Tongue (tissue), 2 donors: Measurements from ENCODE around the gene HEATR3. TPM values are rescaled to one million over a fixed set of nuclear protein-coding genes. Genes with fewer than 3 reads are reported as not detected.

Source experiments
- DNase-seq: peaks from one replicate; pipeline ENCODE4 v3.0.0-alpha.2; 2015
- total RNA-seq: library from RNA; depleted of rRNA; stranded (reverse); fragments of >200 nt; gene quantifications from one replicate; pipeline ENCODE4 v1.2.3, GENCODE V29; 2014

The HEATR3 gene, protein sequence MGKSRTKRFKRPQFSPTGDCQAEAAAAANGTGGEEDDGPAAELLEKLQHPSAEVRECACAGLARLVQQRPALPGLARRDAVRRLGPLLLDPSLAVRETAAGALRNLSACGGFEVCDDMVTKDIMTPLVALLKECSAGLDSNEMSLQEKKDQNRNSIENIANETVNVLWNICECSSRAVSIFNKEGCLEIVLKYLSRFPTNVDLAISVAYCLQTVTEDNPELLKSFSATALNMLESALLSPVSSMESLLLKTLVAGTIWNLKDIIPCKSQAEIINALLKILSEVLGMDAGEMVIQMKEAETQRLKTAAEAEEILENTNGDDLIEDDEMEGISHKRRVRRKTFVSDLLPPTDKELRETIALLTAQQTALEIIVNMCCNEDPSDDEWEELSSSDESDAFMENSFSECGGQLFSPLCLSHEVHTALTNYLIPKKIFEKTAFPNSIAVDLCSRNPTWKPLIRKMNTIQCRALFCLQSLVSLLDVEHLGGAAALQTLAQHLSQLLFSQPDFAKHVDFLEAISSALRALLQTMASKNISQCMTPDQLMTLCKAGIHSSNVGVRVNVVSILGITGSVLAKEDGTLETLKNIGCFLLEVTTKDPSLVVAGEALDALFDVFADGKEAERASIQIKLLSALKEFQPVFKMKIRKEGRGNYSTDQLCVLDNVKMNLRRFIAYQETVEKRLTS
- total RNA-seq = 20.2 TPM

DNA sequence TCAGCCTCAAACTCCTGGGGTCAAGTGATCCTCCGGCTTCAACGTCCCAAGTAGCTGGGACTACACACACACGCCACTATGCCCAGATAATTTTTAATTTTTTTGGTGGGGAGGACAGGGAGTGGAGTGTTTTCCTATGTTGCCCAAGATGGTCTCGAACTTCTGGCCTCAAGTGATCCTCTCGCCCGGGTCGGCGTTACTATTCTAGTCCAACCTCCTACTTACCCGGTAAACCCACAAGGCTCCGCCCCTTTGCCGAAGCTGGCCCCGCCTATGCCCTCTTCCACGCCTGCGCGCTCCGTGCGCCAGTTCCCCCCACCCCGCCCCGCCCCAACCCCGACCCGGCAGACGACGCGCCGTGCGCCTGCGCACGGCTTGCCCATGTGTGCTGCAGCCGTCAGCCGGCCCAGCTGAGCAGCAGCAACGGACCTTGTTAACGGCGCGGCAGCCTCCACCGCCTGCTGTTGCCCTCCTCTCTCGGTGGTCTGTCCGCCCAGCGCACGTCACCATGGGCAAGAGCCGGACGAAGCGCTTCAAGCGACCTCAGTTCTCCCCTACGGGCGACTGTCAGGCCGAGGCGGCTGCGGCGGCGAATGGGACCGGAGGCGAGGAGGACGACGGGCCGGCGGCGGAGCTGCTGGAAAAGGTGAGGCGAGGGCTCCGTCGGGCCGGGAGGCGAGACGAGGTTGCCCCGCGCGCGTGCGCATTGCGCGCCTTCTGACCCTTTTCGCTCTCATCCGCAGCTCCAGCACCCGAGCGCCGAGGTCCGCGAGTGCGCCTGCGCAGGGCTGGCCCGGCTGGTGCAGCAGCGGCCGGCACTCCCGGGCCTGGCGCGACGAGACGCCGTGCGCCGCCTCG is at the start of gene HEATR3:
TSS of gene HEATR3 (plus strand) at position 347 of the 858 bp plus-strand sequence. CDS start at position 509, 162 bp downstream.
- peak; percentile 96 for DNase-seq

DNA sequence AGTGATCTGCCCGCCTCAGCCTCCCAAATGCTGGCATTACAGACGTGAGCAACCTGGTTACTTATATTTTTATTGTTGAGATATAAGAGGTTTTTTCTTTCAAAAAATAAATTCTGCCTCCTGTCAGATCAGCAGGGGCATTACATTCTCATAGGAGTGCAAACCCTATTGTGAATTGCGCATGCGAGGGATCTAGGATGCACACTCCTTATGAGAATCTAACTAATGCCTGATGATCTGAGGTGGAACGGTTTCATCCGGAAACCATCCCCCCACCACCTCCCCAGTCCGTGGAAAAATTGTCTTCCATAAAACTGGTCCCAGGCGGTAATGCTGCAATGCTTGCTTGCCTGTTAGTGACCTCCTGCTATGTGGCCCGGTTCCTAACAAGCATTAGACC is 48.2 kb upstream of the HEATR3 start:
- no peak for DNase-seq

DNA sequence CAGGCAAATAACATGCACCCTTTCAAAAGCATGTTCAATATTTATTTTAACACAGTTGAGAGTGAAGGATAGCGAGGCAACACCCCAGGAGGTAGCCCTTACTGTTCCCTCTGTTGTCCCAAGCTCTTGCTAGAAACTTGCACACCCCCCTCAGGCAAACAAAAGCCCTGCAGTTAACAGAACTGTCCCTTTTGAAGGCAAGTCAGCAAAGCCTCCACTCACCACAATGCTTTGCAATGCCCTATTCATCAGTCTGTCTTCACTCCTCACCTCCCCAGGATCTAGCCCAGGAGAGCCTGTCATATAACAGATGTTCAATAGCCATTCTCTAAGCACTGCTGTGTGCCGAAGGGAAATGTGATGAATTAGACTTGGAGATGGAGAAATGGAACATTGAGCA is 44.2 kb upstream of the HEATR3 start:
- DNase-seq = no peak

DNA sequence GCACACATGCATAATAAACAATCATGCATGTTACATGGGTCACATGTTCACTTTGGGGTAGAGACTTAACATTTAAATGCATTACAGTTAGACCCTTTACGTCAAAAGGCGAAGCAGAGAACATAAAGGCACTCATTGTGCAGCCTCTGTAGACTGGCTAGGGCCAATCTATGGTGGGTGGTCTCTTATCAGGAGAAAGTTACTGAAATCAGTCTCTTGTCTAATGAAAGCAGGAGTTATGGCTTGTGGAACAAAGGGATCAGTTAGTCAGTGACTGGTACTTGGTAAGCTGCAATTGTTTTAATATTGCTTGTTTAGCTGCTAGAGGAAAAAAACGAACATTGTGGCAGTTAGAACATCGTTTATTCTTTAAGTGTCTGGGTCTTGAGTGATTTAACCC is 42.1 kb upstream of the HEATR3 start:
- DNase-seq = no peak

DNA sequence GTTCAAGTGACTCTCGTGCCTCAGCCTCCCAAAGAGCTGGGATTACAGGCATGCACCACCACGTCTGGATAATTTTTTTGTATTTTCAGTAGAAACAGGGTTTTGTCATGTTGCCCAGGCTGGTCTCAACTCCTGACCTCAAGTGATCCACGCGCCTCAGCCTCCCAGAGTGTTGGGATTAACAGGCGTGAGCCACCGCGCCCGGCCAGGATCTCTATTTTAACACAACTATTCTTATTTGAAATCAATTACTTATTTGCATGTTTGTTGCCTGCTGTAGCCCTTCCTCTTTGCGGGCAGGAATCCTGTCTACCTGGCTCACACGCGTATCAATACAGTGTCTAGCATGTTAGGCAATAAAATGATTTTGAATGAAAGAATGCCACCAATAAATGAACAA is 41.6 kb upstream of the HEATR3 start:
- no peak for DNase-seq

DNA sequence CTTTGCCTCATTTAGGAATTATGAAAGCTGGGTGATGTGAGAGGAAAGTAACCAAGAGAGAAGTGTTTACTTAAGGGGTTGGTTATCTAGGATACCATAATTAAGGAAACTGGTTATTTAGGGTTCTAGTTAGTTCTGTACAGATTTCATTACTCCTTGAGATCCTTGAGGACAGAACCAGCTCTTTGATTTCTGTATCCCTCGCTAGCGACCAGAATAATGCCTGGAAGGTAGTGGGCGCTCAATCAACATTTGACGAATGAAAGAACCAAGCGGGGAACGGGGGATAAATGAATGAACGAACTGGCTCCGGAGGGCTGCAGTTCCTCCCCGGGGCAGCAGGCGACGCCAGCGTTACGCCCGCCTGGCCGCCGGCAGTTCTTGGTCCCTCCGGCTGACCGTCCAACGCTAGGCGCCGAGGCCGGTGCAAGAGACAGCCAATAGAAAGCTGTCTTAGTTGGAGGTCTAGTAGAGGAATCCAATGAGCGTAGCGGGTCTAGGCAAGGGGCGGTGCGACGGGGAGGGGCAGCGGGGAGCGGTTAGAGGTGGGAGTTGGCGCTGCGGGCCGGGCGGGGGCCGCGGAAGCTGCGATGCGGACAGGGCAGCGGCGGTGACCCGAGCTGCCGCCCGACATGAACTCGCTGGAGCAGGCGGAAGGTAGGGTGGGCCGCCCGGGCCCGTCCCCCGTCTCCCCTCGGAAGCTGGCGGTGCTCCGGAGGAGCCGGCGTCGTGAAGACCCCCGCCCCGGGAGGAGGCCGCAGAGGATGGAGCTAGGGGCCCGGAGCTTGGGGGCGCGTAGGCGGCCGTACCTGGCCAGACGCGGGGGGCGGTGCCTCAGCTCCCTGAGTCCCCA is 40.9 kb upstream of the HEATR3 start, which contains the start of gene CNEP1R1:
TSS of gene CNEP1R1 (plus strand) at position 542 of the 853 bp plus-strand sequence. CDS start at position 633, 91 bp downstream.
- peak; percentile 99 for DNase-seq

DNA sequence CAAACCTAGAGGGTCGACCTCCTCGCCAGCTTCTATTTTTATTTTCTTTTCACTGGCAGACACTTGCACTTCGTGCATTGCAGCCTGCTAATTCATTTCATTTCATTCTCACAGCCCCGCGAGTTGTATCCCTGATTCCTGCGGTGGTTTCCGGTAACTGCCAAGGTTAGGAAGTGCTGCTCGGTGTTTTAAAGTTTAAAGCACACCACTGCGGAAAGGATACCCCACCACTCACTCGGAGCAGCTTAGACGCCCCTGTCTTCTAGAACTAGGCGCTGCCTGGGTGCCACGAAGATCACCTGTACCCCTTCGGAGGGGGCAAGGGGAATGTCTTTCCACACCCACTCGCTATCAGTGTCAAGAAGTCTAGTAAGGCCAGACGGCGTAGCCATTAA is 40.2 kb upstream of the HEATR3 start:
- no peak for DNase-seq

DNA sequence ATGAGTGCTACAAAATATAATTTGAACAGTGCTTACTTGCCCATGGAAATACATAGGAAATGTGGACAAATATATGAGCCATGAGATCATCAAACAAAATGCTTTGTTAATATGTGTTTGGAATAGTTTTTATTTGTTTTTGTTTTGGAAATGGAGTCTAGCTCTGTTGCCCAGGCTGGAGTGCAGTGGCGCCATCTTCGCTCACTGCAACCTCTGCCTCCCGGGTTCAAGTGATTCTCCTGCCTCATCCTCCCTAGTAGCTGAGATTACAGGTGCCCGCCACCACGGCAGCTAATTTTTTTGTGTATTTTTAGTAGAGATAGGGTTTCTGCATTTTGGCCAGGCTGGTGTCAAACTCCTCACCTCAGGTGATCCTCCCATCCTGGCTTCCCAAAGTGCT is 37.9 kb upstream of the HEATR3 start:
- no peak for DNase-seq

DNA sequence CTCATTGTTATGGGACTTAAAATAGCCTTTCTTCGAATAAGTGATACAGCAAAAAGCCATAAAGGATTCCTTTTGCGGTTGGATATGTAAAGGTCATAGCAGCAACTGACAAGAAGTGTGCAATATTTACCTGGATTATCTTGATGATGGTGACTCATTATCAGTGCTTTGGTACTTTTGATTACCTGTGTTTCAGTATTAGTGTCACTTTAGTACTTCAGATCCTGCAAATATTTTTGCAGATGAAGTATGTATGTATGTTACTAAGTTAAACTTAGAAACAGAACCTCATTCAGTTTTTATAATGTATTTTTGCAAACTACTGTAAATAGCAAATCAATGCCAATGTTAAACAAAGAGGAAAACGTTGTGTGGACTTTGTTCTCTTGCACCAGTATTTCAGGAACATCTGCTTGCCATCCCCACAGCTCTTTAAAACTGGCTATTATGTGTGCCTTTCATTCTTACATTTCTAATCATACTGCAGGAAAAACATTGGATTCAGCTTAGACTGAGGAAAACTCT is 30.2 kb upstream of the HEATR3 start:
- no peak for DNase-seq

DNA sequence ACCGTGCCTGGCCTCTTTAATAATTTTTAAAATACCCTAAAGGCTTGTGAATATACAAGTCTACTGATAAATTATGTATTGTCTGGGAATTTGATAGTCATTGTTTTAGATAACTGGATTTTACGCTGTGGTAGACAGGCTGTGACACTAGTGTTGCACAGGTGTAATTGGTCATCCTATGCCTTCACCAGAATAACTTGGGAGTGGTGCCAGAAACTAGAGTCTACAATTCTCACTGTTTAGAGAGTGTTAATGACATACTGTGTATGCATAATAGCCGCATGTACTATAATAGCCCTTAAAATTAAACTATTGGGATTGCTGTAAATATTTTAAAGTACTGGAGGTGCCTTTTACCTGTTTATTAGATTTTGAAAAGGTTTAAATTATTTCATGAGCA is 29.3 kb upstream of the HEATR3 start:
- DNase-seq = no peak

DNA sequence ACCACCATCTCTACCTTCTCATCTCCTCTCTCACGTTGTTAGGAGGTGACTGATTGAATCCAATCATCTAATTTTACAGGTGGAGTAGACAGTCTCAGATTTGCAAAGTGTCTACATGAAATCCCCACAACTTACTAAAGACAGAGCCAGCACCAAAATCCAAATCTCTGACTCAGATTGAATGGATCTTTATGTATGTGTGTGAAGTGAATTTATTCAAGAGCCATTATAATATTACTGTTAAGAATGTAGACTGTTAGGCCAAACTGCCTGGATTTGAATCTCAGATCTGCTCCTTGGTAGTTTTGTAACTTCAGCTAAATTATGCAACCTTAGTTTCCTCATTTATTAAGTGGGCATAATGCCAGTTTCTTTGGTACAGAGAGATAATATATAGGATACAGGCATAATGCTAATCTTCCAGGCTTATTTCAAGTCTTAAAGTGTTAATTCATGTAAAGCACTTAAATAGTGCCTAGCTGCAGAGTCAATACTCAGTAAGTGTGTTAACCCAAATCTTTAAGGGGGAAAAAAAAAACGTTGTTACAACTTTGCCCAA is 28.0 kb upstream of the HEATR3 start:
- no peak for DNase-seq

DNA sequence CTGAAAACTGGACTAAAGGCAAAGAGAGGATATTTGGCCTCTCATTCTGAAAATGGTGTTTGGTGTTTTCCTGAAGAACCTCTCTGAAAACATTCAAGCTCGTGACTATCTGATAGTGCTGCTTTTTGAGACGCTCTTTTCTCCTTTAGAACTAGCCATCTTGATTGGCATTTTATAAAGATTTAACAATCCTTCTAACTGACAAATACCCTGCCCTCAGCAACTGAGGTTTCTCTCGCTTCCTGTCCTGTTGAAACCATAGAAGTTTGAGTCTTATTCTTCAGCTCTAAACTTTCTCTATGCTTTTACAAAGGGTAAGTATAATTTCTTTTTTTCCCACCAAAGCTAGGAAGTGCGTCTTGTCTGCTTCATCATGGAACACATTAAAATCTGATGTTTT is 27.5 kb upstream of the HEATR3 start:
- DNase-seq = no peak

DNA sequence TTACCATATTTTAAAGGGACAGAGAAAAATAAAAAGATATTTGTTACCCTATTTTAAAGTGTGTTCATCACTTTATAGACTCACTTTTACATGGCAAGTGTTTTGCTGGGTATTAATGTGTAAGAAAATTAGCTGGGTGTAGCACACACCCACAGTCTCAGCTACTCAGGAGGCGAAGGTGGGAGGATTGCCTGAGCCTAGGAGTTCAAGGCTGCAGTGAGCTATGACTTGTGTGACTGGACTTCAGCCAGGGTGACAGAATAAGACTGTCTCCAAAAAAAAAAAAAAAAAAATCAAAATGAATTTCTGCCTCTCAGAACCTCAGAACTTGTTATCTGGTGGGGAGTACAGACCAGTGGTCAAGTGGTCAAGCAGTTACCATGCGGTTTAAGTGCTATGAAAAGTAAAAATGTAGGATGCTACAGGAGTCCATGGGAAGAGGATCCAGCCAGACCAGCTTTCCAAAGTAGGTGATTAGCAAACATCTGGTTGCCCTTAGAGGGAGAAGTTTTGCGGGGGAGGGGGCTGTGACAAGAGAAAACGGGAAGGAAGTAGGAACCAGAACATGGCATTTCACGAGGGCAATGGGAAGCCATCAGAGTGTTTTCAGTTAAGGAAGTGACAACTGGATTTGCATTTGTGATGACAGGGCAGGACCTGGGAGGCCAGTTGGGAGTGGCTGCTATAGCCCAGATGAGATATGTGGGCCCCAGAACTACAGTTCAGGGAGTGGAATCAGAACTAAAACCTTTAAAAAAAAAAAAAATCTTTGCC is 26.8 kb upstream of the HEATR3 start:
- DNase-seq = no peak

DNA sequence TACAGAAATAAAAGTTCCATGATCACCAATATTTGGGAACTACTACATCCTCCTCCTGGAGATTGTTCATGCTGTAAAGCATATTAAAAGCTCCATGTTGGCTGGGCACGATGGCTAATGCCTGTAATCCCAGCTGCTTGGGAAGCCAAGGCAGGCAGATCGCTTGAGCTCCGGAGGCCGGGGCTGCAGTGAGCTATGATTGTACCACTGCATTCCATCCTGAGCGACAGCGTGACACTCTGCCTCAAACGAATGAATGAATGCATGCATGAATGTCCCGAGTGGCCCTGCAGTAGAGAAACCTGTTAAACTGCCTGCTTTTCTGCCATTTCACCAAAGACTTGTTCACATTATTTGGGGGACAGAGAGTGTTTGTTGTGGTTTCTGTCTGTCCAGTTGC is 25.8 kb upstream of the HEATR3 start:
- DNase-seq = peak; percentile 23

DNA sequence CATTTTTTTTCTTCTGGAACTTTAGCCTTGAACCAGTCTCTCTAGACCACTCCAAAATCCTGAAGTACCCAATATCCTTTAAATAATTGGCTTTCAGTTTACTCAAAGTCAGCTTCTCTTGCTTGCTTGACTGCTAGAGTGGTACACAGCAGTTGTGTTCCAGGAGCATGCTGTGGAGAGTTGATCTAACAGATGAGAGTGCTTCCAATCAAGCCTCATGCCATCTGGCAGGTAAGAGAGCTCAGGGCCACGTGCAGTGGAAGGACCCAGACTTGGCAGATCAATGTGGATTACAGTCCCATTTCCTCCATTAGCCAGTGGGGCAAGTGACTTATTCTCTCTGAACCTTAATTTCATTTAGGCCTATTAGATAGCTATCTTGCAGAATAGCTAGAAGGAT is 25.1 kb upstream of the HEATR3 start:
- DNase-seq = no peak

DNA sequence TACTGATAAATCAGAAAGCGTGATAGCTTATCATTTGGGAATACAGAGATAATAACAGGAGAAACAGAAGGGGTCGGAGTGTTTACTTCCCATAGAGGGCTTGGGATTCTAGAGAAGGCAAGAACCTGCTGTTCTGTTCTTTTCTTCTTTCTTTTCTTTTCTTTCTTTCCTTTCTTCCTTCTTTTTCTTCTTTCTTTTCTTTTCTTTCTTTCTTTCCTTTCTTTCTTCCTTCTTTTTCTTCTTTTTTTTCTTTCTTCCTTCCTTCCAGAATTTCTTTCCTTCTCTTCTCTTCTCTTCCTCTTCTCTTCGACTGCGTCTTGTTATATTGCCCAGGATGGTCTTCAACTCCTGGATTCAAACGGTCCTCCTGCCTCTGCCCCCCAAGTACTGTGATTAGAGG is 22.4 kb upstream of the HEATR3 start:
- no peak for DNase-seq

DNA sequence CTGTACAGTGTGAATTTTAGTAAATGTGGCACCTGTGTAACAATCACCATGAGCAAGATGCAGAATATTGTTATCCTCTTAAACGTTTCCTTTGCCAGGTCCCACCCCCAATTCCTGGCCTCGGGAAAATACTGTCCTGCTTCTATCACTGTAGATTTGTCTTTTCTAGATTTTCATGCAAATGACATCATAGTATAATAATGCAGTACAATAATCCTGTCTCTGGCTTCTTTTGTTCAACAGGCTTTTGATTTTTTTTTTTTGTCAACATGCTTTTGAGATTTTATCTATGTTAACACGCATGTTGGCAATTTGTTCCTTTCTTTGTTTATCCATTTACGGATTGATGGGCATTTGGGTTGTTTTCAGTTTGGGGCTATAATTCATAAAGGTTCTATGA is 20.4 kb upstream of the HEATR3 start:
- DNase-seq = no peak

DNA sequence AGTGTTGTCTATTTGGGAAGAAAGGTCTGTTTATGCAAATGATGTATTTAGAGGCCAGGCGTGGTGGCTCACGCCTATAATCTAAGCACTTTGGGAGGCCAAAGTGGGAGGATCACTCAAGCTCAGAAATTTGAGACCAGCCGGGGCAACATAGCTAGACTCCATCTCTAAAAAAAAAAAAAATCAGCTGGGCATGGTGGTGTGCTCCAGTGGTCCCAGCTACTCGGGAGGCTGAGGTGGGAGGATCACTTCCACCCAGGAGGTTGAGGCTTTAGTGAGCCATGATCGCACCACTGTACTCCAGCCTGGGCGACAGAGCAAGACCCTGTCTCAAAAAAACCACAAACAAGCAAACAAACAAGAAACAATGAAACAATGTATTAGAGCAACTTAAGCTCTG is 18.9 kb upstream of the HEATR3 start:
- DNase-seq = no peak

DNA sequence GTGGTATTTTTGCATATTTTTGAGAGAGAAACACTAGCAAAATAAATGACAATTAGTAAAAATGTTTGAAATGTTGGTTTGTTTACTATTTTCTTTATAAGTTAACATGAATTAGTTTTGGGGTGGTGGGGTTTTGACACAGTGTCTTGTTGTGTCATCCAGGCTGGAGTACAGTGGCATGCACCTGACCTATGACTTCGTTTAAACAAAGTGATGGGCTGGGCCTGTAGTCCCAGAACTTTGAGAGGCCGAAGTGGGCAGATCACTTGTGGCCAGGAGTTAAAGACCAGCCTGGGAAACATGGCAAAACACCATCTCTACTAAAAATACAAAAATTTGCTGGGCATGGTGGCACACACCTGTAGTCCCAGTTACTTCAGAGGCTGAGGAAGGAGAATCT is 17.9 kb upstream of the HEATR3 start:
- DNase-seq = no peak

DNA sequence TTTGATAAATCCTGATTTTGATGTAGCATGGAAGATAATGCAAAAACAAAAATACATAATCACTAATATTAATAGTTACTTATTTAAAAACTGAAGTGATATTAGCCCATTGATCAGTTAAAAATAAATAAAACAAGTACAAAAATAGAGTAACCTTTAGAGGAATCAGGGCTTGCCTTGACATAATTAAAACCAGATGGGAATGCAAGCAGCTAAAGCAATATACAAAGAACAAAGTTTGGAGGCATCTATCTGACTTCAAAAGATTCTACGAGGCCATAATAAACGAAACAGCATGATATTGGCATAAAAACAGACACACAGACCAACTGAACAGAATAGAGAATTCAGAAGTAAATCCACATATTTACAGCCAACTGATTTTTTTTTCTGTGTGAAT is 15.0 kb upstream of the HEATR3 start:
- no peak for DNase-seq
